DLD1 (cell line): Measurements from ENCODE around the gene CCDC127.

Experiments
- in situ Hi-C: cut with HindIII; loops from 2 replicates; pipeline ENCODE4 v1.10.0; 2017; ENCODE audit warnings: low sequenced_read_pairs

CCDC127 gene

GRCh38 chr5:160921-161802 lies 56.8 kb downstream of the CCDC127 start:
- in situ Hi-C loops = no loop called here

GRCh38 chr5:160173-160510 lies 57.8 kb downstream of the CCDC127 start:
- in situ Hi-C loops = no loop called here

- in situ Hi-C loops = no loop called here
Measured at GRCh38 chr5:159448-160172, 58.3 kb downstream of the CCDC127 start.

- in situ Hi-C loops = no loop called here
Measured at GRCh38 chr5:158807-159447, 59.0 kb downstream of the CCDC127 start.

- in situ Hi-C loops = no loop called here
Measured at GRCh38 chr5:157801-158200, 60.2 kb downstream of the CCDC127 start.

- in situ Hi-C loops = no loop called here
Measured at GRCh38 chr5:157126-157715, 60.7 kb downstream of the CCDC127 start.

- in situ Hi-C loops = no loop called here
Measured at GRCh38 chr5:156411-157072, 61.4 kb downstream of the CCDC127 start.

- in situ Hi-C loops = no loop called here
Measured at GRCh38 chr5:155651-156410, 62.1 kb downstream of the CCDC127 start.

GRCh38 chr5:154826-155225 lies 63.1 kb downstream of the CCDC127 start:
- in situ Hi-C loops = no loop called here

GRCh38 chr5:154236-154635 lies 63.7 kb downstream of the CCDC127 start:
- in situ Hi-C loops = no loop called here

GRCh38 chr5:153256-153655 lies 64.7 kb downstream of the CCDC127 start:
- in situ Hi-C loops = no loop called here

- in situ Hi-C loops = no loop called here
Measured at GRCh38 chr5:152077-152476, 65.9 kb downstream of the CCDC127 start.

GRCh38 chr5:150746-151145 lies 67.2 kb downstream of the CCDC127 start:
- in situ Hi-C loops = no loop called here

- in situ Hi-C loops = no loop called here
Measured at GRCh38 chr5:149745-150485, 68.0 kb downstream of the CCDC127 start.

- in situ Hi-C loops = no loop called here
Measured at GRCh38 chr5:147751-148150, 70.2 kb downstream of the CCDC127 start.
